Activated CD4-positive, alpha-beta T cell treated with anti-CD3 and anti-CD28 coated beads, Interleukin-2, amount 10 ng/mL, durations not matched to agents 24 days and 14 days (primary cell): ENCODE data around the gene ASPRV1. TPM values are rescaled to one million over a fixed set of nuclear protein-coding genes. Genes with fewer than 3 reads are reported as not detected.

Experiments used
- DNase-seq: peaks from one replicate; pipeline ENCODE4 v3.0.0; 2022
- H3K27ac Mint-ChIP-seq: one replicate; pipeline ENCODE4 v1.8.0; 2022; ENCODE audit warnings: mild to moderate bottlenecking, mixed read lengths
- H3K27me3 Mint-ChIP-seq: one replicate; pipeline ENCODE4 v1.8.0; 2022; ENCODE audit warnings: mixed read lengths
- H3K36me3 Mint-ChIP-seq: one replicate; pipeline ENCODE4 v1.8.0; 2022; ENCODE audit warnings: low read depth, mild to moderate bottlenecking, mixed read lengths
- H3K4me1 Mint-ChIP-seq: one replicate; pipeline ENCODE4 v1.8.0; 2021; ENCODE audit warnings: mixed read lengths
- H3K4me3 Mint-ChIP-seq: one replicate; pipeline ENCODE4 v1.8.0; 2022; ENCODE audit warnings: mild to moderate bottlenecking, moderate library complexity, mixed read lengths
- H3K9me3 Mint-ChIP-seq: one replicate; pipeline ENCODE4 v1.8.0; 2021; ENCODE audit warnings: mixed read lengths
- intact Hi-C: fragments of 100-400 bp; cut with micrococcal nuclease; formaldehyde crosslinking; loops from one replicate; pipeline ENCODE4 v1.15.1; 2023
- total RNA-seq: library from RNA; stranded (reverse); gene quantifications from 2 replicates; pipeline ENCODE4 v1.2.3, GENCODE V29; 2022

Gene ASPRV1
- total RNA-seq, 1 donor from 2014 or later = 0.75 TPM

DNA sequence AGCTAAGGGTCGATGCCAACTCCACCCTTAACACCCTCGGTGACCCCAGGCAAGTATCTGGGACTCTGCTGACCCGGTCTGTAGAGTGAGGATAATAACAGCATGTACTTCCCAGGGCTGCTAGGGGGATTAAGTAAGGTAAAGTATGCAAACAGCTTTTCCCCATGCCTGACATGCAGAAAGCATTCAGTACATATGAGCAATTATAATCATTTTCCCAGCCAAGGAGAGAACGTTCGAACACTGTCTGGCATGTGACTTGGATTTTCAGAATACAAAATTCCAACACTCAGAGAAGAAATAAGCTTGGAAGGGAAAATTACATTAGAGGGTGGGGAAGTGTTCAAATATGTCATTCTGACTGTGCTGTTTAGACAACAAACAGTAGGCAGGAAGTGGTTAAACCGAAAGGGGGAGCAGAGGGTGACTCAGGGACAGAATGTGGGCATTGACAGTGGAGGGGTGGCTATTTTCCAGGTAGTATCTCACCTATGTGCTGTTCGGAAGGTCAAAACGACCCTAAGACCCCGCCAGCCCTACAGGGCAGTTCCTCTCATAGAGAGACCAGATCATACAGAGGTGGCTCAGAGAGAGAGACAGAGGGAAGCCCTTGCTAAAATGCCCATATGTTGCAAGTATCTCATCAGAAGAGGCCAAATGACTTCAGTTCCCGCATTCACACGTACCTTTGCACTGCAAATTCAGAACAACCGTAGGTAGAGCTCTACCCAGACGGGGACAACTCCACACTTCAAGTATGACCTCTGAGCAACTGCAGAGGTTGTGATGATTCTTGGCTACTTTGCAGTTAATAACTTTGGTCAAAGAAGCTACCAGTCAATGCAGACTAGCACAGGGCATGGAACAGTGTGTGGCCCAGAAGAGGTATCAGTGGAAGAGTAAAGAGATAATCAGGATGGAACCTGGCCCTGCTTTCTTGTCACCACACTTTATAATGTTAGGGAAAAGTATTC, 14.8 kb downstream of the ASPRV1 start:
- peak; percentile 92 for DNase-seq
- Mint-ChIP-seq H3K27me3 (no peaks in the 10 kb centered on the region), H3K9me3 (no peaks in the 10 kb centered on the region), H3K4me1 (peaks cover 40% of the 10 kb centered on the region), H3K36me3 (peaks cover 18% of the 10 kb centered on the region), H3K4me3 (peak overlapping the region; percentile 56), H3K27ac (peak overlapping the region; percentile 90)
- intact Hi-C loops = loop anchor here (1.0 to 5.0 kb wide), 5 partner anchors 12 to 196 kb away; partner anchors contain the start of genes MXD1 and PCBP1

GRCh38 chr2:69945941-69946340, 15.5 kb downstream of the ASPRV1 start:
- Mint-ChIP-seq H3K4me3 (peak overlapping the region; percentile 58), H3K27ac (peak overlapping the region; percentile 90), H3K9me3 (no peaks in the 10 kb centered on the region), H3K36me3 (peaks cover 22% of the 10 kb centered on the region), H3K4me1 (peaks cover 40% of the 10 kb centered on the region), H3K27me3 (no peaks in the 10 kb centered on the region)
- DNase-seq = peak; percentile 64
- intact Hi-C loops = loop anchor here (1.0 to 5.0 kb wide), 5 partner anchors 12 to 196 kb away; partner anchors contain the start of genes MXD1 and PCBP1

GRCh38 chr2:69945441-69945840, 16.0 kb downstream of the ASPRV1 start:
- peak; percentile 73 for DNase-seq
- intact Hi-C loops = loop anchor here (5.0 kb wide), 1 partner anchor 142 kb away; the partner anchor contains the start of gene PCBP1

DNA sequence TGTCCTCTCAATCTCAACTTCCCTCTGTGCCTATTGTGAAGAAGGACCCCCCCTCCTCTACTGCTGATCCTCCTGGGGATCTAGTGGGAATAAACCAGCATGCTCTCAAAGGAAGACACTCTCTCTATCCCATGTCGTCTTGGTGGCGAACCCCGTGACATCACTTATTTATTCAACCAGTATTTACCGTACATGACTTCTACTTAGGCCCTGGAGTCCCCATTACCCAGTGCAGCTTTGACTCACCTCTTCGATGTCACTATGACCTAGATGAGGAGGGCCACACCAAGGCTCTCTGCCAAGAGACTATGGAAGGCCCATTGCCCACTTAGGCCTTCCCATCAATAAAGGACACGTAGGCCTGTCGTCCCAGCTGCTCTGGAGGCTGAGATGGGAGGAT, 16.7 kb downstream of the ASPRV1 start:
- H3K27me3 Mint-ChIP-seq = no peaks in the 10 kb centered on the region

More at GRCh38 chr2:69945441-69945840, 16.0 kb downstream of the ASPRV1 start:
- H3K27ac Mint-ChIP-seq = peak overlapping the region; percentile 90
- no peaks in the 10 kb centered on the region for H3K27me3 Mint-ChIP-seq
- no peaks in the 10 kb centered on the region for H3K9me3 Mint-ChIP-seq
- peaks cover 26% of the 10 kb centered on the region for H3K36me3 Mint-ChIP-seq
- peak overlapping the region; percentile 58 for H3K4me3 Mint-ChIP-seq
- peaks cover 40% of the 10 kb centered on the region for H3K4me1 Mint-ChIP-seq

GRCh38 chr2:69943843-69944525, 17.4 kb downstream of the ASPRV1 start:
- H3K27ac Mint-ChIP-seq = peak overlapping the region; percentile 47
- H3K9me3 Mint-ChIP-seq = no peaks in the 10 kb centered on the region
- peaks cover 40% of the 10 kb centered on the region for H3K4me1 Mint-ChIP-seq
- H3K36me3 Mint-ChIP-seq = peaks cover 31% of the 10 kb centered on the region
- H3K4me3 Mint-ChIP-seq = no peak overlapping the region
- no peak for DNase-seq
- intact Hi-C loops = no loop called here
- no peaks in the 10 kb centered on the region for H3K27me3 Mint-ChIP-seq

More for the DNA sequence above, 16.7 kb downstream of the ASPRV1 start:
- H3K27ac Mint-ChIP-seq = peak overlapping the region; percentile 45
- H3K9me3 Mint-ChIP-seq = no peaks in the 10 kb centered on the region
- DNase-seq = no peak
- H3K4me1 Mint-ChIP-seq = peaks cover 40% of the 10 kb centered on the region
- no peak overlapping the region for H3K4me3 Mint-ChIP-seq
- intact Hi-C loops = loop anchor here (5.0 kb wide), 1 partner anchor 143 kb away; the partner anchor contains the start of gene PCBP1
- H3K36me3 Mint-ChIP-seq = peaks cover 27% of the 10 kb centered on the region

- intact Hi-C loops = no loop called here
- no peak for DNase-seq
- Mint-ChIP-seq H3K27me3 (no peaks in the 10 kb centered on the region), H3K4me3 (no peak overlapping the region), H3K9me3 (no peaks in the 10 kb centered on the region), H3K27ac (no peak overlapping the region), H3K4me1 (peaks cover 40% of the 10 kb centered on the region), H3K36me3 (peaks cover 39% of the 10 kb centered on the region)
These were observed 18.2 kb downstream of the ASPRV1 start for GRCh38 chr2:69943000-69943842.

DNA sequence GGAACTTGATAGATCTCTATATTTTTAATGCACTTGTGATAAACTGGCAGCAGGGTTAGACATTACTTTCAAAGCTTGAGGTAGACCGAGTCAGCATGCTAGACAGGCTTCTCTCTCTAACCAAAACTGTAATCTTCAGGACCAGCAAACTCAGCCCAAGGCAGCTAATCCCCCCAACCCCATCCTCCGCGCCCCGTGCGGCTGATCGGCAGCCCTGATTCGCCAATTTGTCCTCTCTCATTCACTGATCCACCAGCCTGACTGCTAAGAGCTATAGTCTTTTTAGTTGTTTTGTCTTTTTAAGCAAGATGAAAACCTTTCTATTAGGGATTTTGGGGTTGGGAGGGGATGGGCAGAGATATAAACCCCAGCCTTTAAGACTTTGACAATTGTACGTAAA, 20.7 kb downstream of the ASPRV1 start:
- Mint-ChIP-seq H3K9me3 (no peaks in the 10 kb centered on the region), H3K27me3 (no peaks in the 10 kb centered on the region), H3K4me3 (no peak overlapping the region), H3K27ac (no peak overlapping the region), H3K4me1 (peaks cover 20% of the 10 kb centered on the region), H3K36me3 (peaks cover 59% of the 10 kb centered on the region)
- intact Hi-C loops = no loop called here
- no peak for DNase-seq

GRCh38 chr2:69939722-69940121, 21.7 kb downstream of the ASPRV1 start:
- Mint-ChIP-seq H3K4me3 (no peak overlapping the region), H3K27ac (no peak overlapping the region), H3K4me1 (peaks cover 12% of the 10 kb centered on the region), H3K27me3 (no peaks in the 10 kb centered on the region), H3K36me3 (peaks cover 63% of the 10 kb centered on the region), H3K9me3 (no peaks in the 10 kb centered on the region)
- intact Hi-C loops = no loop called here
- no peak for DNase-seq

DNA sequence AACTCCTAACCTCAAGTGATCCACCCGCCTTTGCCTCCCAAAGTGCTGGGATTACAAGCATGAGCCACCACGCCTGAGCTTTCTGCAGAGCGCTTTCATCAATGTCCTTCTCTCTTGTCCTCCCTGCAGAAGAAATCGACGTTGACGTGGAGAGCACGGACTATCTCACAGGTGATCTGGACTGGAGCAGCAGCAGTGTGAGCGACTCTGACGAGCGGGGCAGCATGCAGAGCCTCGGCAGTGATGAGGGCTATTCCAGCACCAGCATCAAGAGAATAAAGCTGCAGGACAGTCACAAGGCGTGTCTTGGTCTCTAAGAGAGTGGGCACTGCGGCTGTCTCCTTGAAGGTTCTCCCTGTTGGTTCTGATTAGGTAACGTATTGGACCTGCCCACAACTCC, 23.5 kb downstream of the ASPRV1 start:
- no peaks in the 10 kb centered on the region for H3K27me3 Mint-ChIP-seq
- intact Hi-C loops = no loop called here

GRCh38 chr2:69936906-69937305, 24.5 kb downstream of the ASPRV1 start:
- Mint-ChIP-seq H3K27me3 (no peaks in the 10 kb centered on the region), H3K9me3 (no peaks in the 10 kb centered on the region), H3K27ac (no peak overlapping the region), H3K4me3 (no peak overlapping the region), H3K4me1 (peaks cover 22% of the 10 kb centered on the region), H3K36me3 (peaks cover 60% of the 10 kb centered on the region)
- DNase-seq = no peak
- intact Hi-C loops = no loop called here

More for the DNA sequence above, 23.5 kb downstream of the ASPRV1 start:
- H3K36me3 Mint-ChIP-seq = peaks cover 62% of the 10 kb centered on the region
- H3K27ac Mint-ChIP-seq = no peak overlapping the region
- H3K4me3 Mint-ChIP-seq = no peak overlapping the region
- H3K4me1 Mint-ChIP-seq = peaks cover 16% of the 10 kb centered on the region
- no peak for DNase-seq
- no peaks in the 10 kb centered on the region for H3K9me3 Mint-ChIP-seq

- no peak for DNase-seq
- H3K36me3 Mint-ChIP-seq = peaks cover 56% of the 10 kb centered on the region
- H3K27me3 Mint-ChIP-seq = no peaks in the 10 kb centered on the region
- H3K4me1 Mint-ChIP-seq = peaks cover 28% of the 10 kb centered on the region
- intact Hi-C loops = no loop called here
- no peak overlapping the region for H3K4me3 Mint-ChIP-seq
- no peaks in the 10 kb centered on the region for H3K9me3 Mint-ChIP-seq
- no peak overlapping the region for H3K27ac Mint-ChIP-seq
These were observed 26.4 kb downstream of the ASPRV1 start for GRCh38 chr2:69935011-69935410.

GRCh38 chr2:69934614-69934908, 26.9 kb downstream of the ASPRV1 start:
- no peak overlapping the region for H3K27ac Mint-ChIP-seq
- H3K27me3 Mint-ChIP-seq = no peaks in the 10 kb centered on the region
- no peaks in the 10 kb centered on the region for H3K9me3 Mint-ChIP-seq
- no peak overlapping the region for H3K4me3 Mint-ChIP-seq
- H3K4me1 Mint-ChIP-seq = peaks cover 28% of the 10 kb centered on the region
- intact Hi-C loops = loop anchor here (1.0 kb wide), 1 partner anchor 12 kb away; no protein-coding TSS in a partner anchor
- peaks cover 54% of the 10 kb centered on the region for H3K36me3 Mint-ChIP-seq
- no peak for DNase-seq
